SK-N-SH treated with all-trans-retinoic acid at 6 μM for 48 hours (cell line): ENCODE data around the gene SLC36A4.

ENCODE experiments used
- ISL1 ChIP-seq: fragments of 250-450 bp; sonication (Bioruptor Pico); IDR thresholded peaks from 2 replicates; pipeline ENCODE4 v2.1.2; 2022; ENCODE audit warnings: mild to moderate bottlenecking, moderate library complexity
- PPARA ChIP-seq: fragments of 250-450 bp; sonication (Bioruptor Pico); IDR thresholded peaks from 2 replicates; pipeline ENCODE4 v1.5.0; 2020; ENCODE audit warnings: mild to moderate bottlenecking, borderline replicate concordance
- RARB ChIP-seq: fragments of 250-450 bp; sonication (Bioruptor Pico); IDR thresholded peaks from 2 replicates; pipeline ENCODE4 v1.8.0; 2021; ENCODE audit warnings: mild to moderate bottlenecking, moderate library complexity
- TSHZ2 ChIP-seq: fragments of 250-450 bp; sonication (Bioruptor Pico); IDR thresholded peaks from 2 replicates; pipeline ENCODE4 v1.5.0; 2020; ENCODE audit warnings: mild to moderate bottlenecking, moderate library complexity
- ZFP3 ChIP-seq: fragments of 250-450 bp; sonication (Bioruptor Pico); IDR thresholded peaks from 2 replicates; pipeline ENCODE4 v1.5.0; 2020; ENCODE audit warnings: mild to moderate bottlenecking, moderate library complexity
- ZNF565 ChIP-seq: fragments of 450-650 bp; formaldehyde crosslinking; conservative IDR thresholded peaks from 2 replicates; pipeline ENCODE4 v1.5.0; 2020; ENCODE audit warnings: low read depth, mild to moderate bottlenecking, moderate library complexity
- TF ChIP-seq, protein P1 (sequence below): fragments of 250-450 bp; sonication (Bioruptor Pico); IDR thresholded peaks from 2 replicates; pipeline ENCODE4 v1.8.0; 2020; ENCODE audit warnings: mild to moderate bottlenecking, moderate library complexity, borderline replicate concordance

- TF ChIP-seq, protein P1, sequence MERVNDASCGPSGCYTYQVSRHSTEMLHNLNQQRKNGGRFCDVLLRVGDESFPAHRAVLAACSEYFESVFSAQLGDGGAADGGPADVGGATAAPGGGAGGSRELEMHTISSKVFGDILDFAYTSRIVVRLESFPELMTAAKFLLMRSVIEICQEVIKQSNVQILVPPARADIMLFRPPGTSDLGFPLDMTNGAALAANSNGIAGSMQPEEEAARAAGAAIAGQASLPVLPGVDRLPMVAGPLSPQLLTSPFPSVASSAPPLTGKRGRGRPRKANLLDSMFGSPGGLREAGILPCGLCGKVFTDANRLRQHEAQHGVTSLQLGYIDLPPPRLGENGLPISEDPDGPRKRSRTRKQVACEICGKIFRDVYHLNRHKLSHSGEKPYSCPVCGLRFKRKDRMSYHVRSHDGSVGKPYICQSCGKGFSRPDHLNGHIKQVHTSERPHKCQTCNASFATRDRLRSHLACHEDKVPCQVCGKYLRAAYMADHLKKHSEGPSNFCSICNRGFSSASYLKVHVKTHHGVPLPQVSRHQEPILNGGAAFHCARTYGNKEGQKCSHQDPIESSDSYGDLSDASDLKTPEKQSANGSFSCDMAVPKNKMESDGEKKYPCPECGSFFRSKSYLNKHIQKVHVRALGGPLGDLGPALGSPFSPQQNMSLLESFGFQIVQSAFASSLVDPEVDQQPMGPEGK (CRISPR knock-in tag) = no peak
- no peak for TF ChIP-seq TSHZ2 (CRISPR knock-in tag)
- no peak for TF ChIP-seq ISL1 (CRISPR knock-in tag)
- TF ChIP-seq ZFP3 (CRISPR knock-in tag) = no peak
- TF ChIP-seq PPARA (CRISPR knock-in tag) = no peak
- TF ChIP-seq RARB = no peak
- no peak for TF ChIP-seq ZNF565
Measured at GRCh38 chr11:93145390-93145915, 52.3 kb downstream of the SLC36A4 start.
